HG03575 (cell line): ENCODE data around the gene CUEDC1.

ENCODE experiments used
- ATAC-seq: cut with Tn5 transposase; IDR thresholded peaks from one replicate; pipeline ENCODE4 v1.9.1; 2021; ENCODE audit not compliant: unreplicated experiment, insufficient number of reproducible peaks, low FRiP score; ENCODE audit errors: extremely low read depth

The CUEDC1 gene

GRCh38 chr17:57905875-57906455 is 49.2 kb downstream of the CUEDC1 start:
- ATAC-seq = no peak

GRCh38 chr17:57903961-57904360 is 51.3 kb downstream of the CUEDC1 start:
- ATAC-seq = no peak

- ATAC-seq = no peak
Measured at GRCh38 chr17:57902800-57903759, 52.1 kb downstream of the CUEDC1 start.

GRCh38 chr17:57902117-57902799 is 53.0 kb downstream of the CUEDC1 start:
- no peak for ATAC-seq

- ATAC-seq = no peak
Measured at GRCh38 chr17:57900991-57901743, 54.0 kb downstream of the CUEDC1 start.

GRCh38 chr17:57899822-57900221 is 55.4 kb downstream of the CUEDC1 start:
- ATAC-seq = no peak

GRCh38 chr17:57899391-57899790 is 55.8 kb downstream of the CUEDC1 start:
- no peak for ATAC-seq

- no peak for ATAC-seq
Measured at GRCh38 chr17:57898487-57899311, 56.5 kb downstream of the CUEDC1 start.

- ATAC-seq = no peak
Measured at GRCh38 chr17:57895382-57896060, 59.7 kb downstream of the CUEDC1 start.

GRCh38 chr17:57894848-57895247 is 60.4 kb downstream of the CUEDC1 start:
- no peak for ATAC-seq

- no peak for ATAC-seq
Measured at GRCh38 chr17:57892820-57893595, 62.2 kb downstream of the CUEDC1 start.

GRCh38 chr17:57892146-57892819 is 62.9 kb downstream of the CUEDC1 start:
- ATAC-seq = no peak

GRCh38 chr17:57890857-57891232 is 64.4 kb downstream of the CUEDC1 start:
- no peak for ATAC-seq

- ATAC-seq = no peak
Measured at GRCh38 chr17:57889892-57890856, 65.0 kb downstream of the CUEDC1 start.

- no peak for ATAC-seq
Measured at GRCh38 chr17:57889252-57889651, 66.0 kb downstream of the CUEDC1 start.
